ENCODE data around the gene NPSR1. TPM values are rescaled to one million over a fixed set of nuclear protein-coding genes. Genes with fewer than 3 reads are reported as not detected.

Gene NPSR1
- total and polyA plus RNA-seq, 2 experiments from 2014 or later = not detected

DNA sequence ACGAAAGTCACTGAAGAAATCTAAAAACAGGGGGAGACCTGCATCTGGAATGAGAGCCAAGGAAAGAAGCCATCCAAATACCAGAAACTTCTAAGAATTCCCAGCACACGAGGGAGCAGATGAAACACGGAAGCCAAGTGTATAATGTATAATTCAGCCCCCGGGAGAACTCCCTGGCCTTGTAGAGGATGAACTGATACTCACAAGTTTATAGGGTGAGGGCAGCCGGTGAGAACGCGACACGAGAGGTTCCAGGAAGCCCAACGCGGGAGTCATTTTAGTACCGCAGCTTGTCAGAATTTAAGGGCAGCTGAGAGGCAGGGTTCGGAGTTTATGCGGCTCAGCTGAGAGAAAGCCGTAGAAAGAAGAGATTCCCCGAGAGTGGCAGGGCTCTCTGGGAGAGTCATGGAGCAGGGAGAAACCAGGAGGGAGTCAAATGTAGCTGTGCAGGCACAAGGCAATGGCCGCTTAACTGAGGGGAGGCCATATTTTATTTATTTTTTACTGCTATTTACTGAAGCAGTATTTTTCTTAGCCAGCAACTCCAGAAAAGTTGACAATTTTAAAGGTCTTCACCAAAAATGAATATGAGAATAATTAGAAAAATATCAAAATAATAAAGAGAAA, 164.0 kb downstream of the NPSR1 start:
- H3K4me2 ChIP-seq = no peak overlapping the region
- WGBS (ENCODE audit: low lambda C conversion rate, missing lambda C conversion rate) = 83% methylated on average over 16 of the region's 16 CpGs
- H2AFZ ChIP-seq = no peak overlapping the region
- no peak overlapping the region for H3K4me3 ChIP-seq
- H3K36me3 ChIP-seq (replicated peaks; ENCODE audit: insufficient read depth, low read depth) = no peaks in the 10 kb centered on the region
- H3K79me2 ChIP-seq = no peaks in the 10 kb centered on the region
- H3K27me3 ChIP-seq = no peaks in the 10 kb centered on the region
- no peaks in the 10 kb centered on the region for H3K4me1 ChIP-seq (ENCODE audit: insufficient read depth)
- H3K9me2 ChIP-seq (replicated peaks; ENCODE audit: insufficient read depth) = no peaks in the 10 kb centered on the region
- no peaks in the 10 kb centered on the region for H4K20me1 ChIP-seq (ENCODE audit: insufficient read depth, poor library complexity, severe bottlenecking)
- TF ChIP-seq EZH2 (IDR thresholded peaks at IDR 0.05; ENCODE audit: borderline replicate concordance) (no peak), CTCF (IDR thresholded peaks at IDR 0.05; ENCODE audit: poor library complexity) (no peak), EZH2phosphoT487 (IDR thresholded peaks at IDR 0.05; ENCODE audit: low read depth, severe bottlenecking, unreplicated experiment) (no peak)
- H3K9me3 ChIP-seq (ENCODE audit: low read depth) = no peaks in the 10 kb centered on the region
- no peak for DNase-seq (ENCODE audit: low spot score)
- no peak overlapping the region for H3K27ac ChIP-seq

DNA sequence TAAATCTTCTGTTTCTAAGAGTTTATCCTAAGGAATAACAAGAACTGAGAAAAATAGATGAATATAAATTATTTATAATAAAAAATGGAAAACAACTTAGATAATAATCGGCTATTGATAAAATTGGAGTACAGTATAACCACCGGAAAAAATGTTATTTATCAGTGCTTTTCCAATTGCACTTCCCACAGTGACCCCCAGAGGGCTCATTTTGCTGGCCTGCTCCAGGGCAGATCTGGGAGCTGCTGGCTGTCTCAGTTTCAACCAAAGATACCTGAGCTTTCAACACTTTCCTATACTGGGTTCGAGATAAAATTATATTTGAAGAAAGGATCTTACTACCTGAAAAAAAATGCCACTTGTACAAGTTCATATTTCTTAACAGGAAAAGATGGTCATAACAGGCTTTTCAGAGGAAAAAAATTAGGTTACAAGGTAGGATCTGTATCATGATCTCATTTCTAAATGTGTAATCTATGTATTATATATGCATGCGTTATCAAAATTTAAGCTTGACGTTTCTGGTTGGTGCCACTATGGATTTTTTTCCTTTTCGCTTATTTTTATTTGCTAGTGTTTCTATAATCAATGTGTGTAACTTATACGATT, 165.7 kb downstream of the NPSR1 start:
- no peaks in the 10 kb centered on the region for H3K79me2 ChIP-seq
- H3K27me3 ChIP-seq = no peaks in the 10 kb centered on the region
- H3K4me2 ChIP-seq = no peak overlapping the region
- H2AFZ ChIP-seq = no peak overlapping the region
- H3K27ac ChIP-seq = no peak overlapping the region
- peak; percentile 68 for DNase-seq (ENCODE audit: low spot score)
- no peaks in the 10 kb centered on the region for H3K9me2 ChIP-seq (replicated peaks; ENCODE audit: insufficient read depth)
- peak; percentile 83 for TF ChIP-seq CTCF (IDR thresholded peaks at IDR 0.05; ENCODE audit: poor library complexity)
- TF ChIP-seq EZH2 (IDR thresholded peaks at IDR 0.05; ENCODE audit: borderline replicate concordance) = no peak
- 62% methylated on average over 7 of the region's 7 CpGs for WGBS (ENCODE audit: low lambda C conversion rate, missing lambda C conversion rate)
- H3K36me3 ChIP-seq (replicated peaks; ENCODE audit: insufficient read depth, low read depth) = no peaks in the 10 kb centered on the region
- H3K9me3 ChIP-seq (ENCODE audit: low read depth) = no peaks in the 10 kb centered on the region
- no peak overlapping the region for H3K4me3 ChIP-seq
- H4K20me1 ChIP-seq (ENCODE audit: insufficient read depth, poor library complexity, severe bottlenecking) = no peaks in the 10 kb centered on the region
- no peaks in the 10 kb centered on the region for H3K4me1 ChIP-seq (ENCODE audit: insufficient read depth)

- TF ChIP-seq CTCF (IDR thresholded peaks at IDR 0.05; ENCODE audit: poor library complexity) (no peak), EZH2phosphoT487 (IDR thresholded peaks at IDR 0.05; ENCODE audit: low read depth, severe bottlenecking, unreplicated experiment) (no peak), EZH2 (IDR thresholded peaks at IDR 0.05; ENCODE audit: borderline replicate concordance) (no peak)
- Histone ChIP-seq H2AFZ (no peak overlapping the region), H3K79me2 (no peaks in the 10 kb centered on the region), H3K27me3 (no peaks in the 10 kb centered on the region), H4K20me1 (ENCODE audit: insufficient read depth, poor library complexity, severe bottlenecking) (no peaks in the 10 kb centered on the region), H3K4me3 (no peak overlapping the region), H3K36me3 (replicated peaks; ENCODE audit: insufficient read depth, low read depth) (no peaks in the 10 kb centered on the region), H3K9me2 (replicated peaks; ENCODE audit: insufficient read depth) (no peaks in the 10 kb centered on the region), H3K4me2 (no peak overlapping the region), H3K4me1 (ENCODE audit: insufficient read depth) (no peaks in the 10 kb centered on the region), H3K9me3 (ENCODE audit: low read depth) (no peaks in the 10 kb centered on the region), H3K27ac (no peak overlapping the region)
- WGBS (ENCODE audit: low lambda C conversion rate, missing lambda C conversion rate) = 96% methylated on average over 2 of the region's 2 CpGs
- DNase-seq (ENCODE audit: low spot score) = no peak
Observed at GRCh38 chr7:34825221-34825620, 167.2 kb downstream of the NPSR1 start.

Data from hepatocyte (in vitro differentiated cells).